GM12874 (cell line): ENCODE data around the gene OVCH1.

Experiments used
- TF ChIP-seq, protein P1 (sequence below): IDR thresholded peaks from 2 replicates; pipeline ENCODE4 v1.5.1; 2011; ENCODE audit warnings: low read depth, mild to moderate bottlenecking, control low read depth, low read length, moderate library complexity; ENCODE audit not compliant: insufficient read depth

The OVCH1 gene

GRCh38 chr12:29389295-29389919 is 108.1 kb downstream of the OVCH1 start:
- TF ChIP-seq, protein P1, sequence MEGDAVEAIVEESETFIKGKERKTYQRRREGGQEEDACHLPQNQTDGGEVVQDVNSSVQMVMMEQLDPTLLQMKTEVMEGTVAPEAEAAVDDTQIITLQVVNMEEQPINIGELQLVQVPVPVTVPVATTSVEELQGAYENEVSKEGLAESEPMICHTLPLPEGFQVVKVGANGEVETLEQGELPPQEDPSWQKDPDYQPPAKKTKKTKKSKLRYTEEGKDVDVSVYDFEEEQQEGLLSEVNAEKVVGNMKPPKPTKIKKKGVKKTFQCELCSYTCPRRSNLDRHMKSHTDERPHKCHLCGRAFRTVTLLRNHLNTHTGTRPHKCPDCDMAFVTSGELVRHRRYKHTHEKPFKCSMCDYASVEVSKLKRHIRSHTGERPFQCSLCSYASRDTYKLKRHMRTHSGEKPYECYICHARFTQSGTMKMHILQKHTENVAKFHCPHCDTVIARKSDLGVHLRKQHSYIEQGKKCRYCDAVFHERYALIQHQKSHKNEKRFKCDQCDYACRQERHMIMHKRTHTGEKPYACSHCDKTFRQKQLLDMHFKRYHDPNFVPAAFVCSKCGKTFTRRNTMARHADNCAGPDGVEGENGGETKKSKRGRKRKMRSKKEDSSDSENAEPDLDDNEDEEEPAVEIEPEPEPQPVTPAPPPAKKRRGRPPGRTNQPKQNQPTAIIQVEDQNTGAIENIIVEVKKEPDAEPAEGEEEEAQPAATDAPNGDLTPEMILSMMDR = no peak

- TF ChIP-seq, protein P1 = no peak
Measured at GRCh38 chr12:29382251-29382650, 115.2 kb downstream of the OVCH1 start.

GRCh38 chr12:29380536-29381523 is 116.7 kb downstream of the OVCH1 start, which contains the start of gene ERGIC2:
Gene ERGIC2 (minus strand): TSS chr12:29381172. CDS start chr12:29371633, 9,539 bp downstream.
- TF ChIP-seq, protein P1 = no peak
